Measurements from ENCODE around the gene CNST.

- TF ChIP-seq, protein P1, sequence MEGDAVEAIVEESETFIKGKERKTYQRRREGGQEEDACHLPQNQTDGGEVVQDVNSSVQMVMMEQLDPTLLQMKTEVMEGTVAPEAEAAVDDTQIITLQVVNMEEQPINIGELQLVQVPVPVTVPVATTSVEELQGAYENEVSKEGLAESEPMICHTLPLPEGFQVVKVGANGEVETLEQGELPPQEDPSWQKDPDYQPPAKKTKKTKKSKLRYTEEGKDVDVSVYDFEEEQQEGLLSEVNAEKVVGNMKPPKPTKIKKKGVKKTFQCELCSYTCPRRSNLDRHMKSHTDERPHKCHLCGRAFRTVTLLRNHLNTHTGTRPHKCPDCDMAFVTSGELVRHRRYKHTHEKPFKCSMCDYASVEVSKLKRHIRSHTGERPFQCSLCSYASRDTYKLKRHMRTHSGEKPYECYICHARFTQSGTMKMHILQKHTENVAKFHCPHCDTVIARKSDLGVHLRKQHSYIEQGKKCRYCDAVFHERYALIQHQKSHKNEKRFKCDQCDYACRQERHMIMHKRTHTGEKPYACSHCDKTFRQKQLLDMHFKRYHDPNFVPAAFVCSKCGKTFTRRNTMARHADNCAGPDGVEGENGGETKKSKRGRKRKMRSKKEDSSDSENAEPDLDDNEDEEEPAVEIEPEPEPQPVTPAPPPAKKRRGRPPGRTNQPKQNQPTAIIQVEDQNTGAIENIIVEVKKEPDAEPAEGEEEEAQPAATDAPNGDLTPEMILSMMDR (IDR thresholded peaks at IDR 0.05), result no peak
- TF ChIP-seq EP300 (IDR thresholded peaks at IDR 0.05), result no peak
- TF ChIP-seq POLR2A (IDR thresholded peaks at IDR 0.05), result no peak
- no peak for TF ChIP-seq POLR2AphosphoS5 (IDR thresholded peaks at IDR 0.05)
Observed at GRCh38 chr1:246708166-246708565, 141.9 kb downstream of the CNST start.

All from gastroesophageal sphincter (tissue), 3 donors.